Measurements from ENCODE around the gene ZBTB16.

GRCh38 chr11:114152785-114153184 lies 93.3 kb downstream of the ZBTB16 start:
- TF ChIP-seq POLR2A (IDR thresholded peaks at IDR 0.05; ENCODE audit: low read depth, low read length) (no peak), SMC3 (IDR thresholded peaks at IDR 0.05; ENCODE audit: low read depth, low read length) (no peak), MAFK (IDR thresholded peaks at IDR 0.05; ENCODE audit: low read depth, low read length) (no peak), CEBPB (IDR thresholded peaks at IDR 0.05; ENCODE audit: low read depth, low read length) (no peak), USF2 (IDR thresholded peaks at IDR 0.05; ENCODE audit: low read depth, low read length) (no peak), CTCF (conservative IDR thresholded peaks at IDR 0.05; ENCODE audit: low read depth, low read length) (no peak), RFX5 (IDR thresholded peaks at IDR 0.05; ENCODE audit: low read depth, low read length) (no peak), BHLHE40 (IDR thresholded peaks at IDR 0.05; ENCODE audit: low read depth, low read length) (no peak), RCOR1 (IDR thresholded peaks at IDR 0.05; ENCODE audit: insufficient replicate concordance, low read length) (no peak)

Measured in IMR-90 (cell line).